ENCODE results near the gene AXIN1. TPM values are rescaled to one million over a fixed set of nuclear protein-coding genes. Genes with fewer than 3 reads are reported as not detected.

Gene AXIN1
- total and polyA plus RNA-seq, 2 donors (not counting 3 experiments of a cell fraction or from before 2014, with no cell fraction given): 8.3 to 21.9 TPM

- intact Hi-C loops (cut with micrococcal nuclease) (no loop called here), dilution Hi-C loops (cut with MboI; ENCODE audit: extremely low pct_ligation_motif_present, low sequenced_read_pairs) (no loop called here)
- TF ChIP-seq MYC (IDR thresholded peaks at IDR 0.05; ENCODE audit: low read depth, low read length): no peak
- Histone ChIP-seq H3K4me2 (ENCODE audit: insufficient read depth, low read length) (no peak overlapping the region), H2AFZ (ENCODE audit: low read depth, low read length) (no peak overlapping the region), H3K36me3 (ENCODE audit: control insufficient read depth in 2 of 2, extremely low read depth in 1 of 2, insufficient read depth in 2 of 2, low read length in 2 of 2) (peaks cover 0 to 7% of the 10 kb centered on the region in 2 experiments), H3K79me2 (ENCODE audit: control insufficient read depth, insufficient read depth, low read length) (peaks cover 5% of the 10 kb centered on the region), H3K9me3 (replicated peaks; ENCODE audit: control insufficient read depth, insufficient read depth, low read length) (no peaks in the 10 kb centered on the region), H3K9me1 (replicated peaks; ENCODE audit: control insufficient read depth, extremely low read depth, insufficient read depth, low read length) (no peaks in the 10 kb centered on the region), H3K27ac (ENCODE audit: insufficient read depth, low read depth, low read length) (no peak overlapping the region), H3K4me1 (ENCODE audit: control insufficient read depth, extremely low read depth, insufficient read depth, low read length) (peaks cover 13% of the 10 kb centered on the region), H3K9ac (replicated peaks; ENCODE audit: extremely low read depth, insufficient read depth, low read length) (no peak overlapping the region), H3K4me3 (replicated peaks in 1 of 3; ENCODE audit: insufficient read depth in 1 of 3, low read depth in 1 of 3, low read length in 3 of 3) (no peak overlapping the region), H4K20me1 (replicated peaks; ENCODE audit: control insufficient read depth, extremely low read depth, insufficient read depth, low read length) (no peaks in the 10 kb centered on the region), H3K27me3 (ENCODE audit: control insufficient read depth in 2 of 2, insufficient read depth in 2 of 2, low read length in 2 of 2) (no peaks in the 10 kb centered on the region)
- ChIA-PET CTCF (interaction anchor here (0.9 kb wide), 1 partner anchor 8 kb away, joined by 4 read pairs; no protein-coding TSS in a partner anchor), POLR2A (no interaction called here)
- FAIRE-seq (no peak), DNase-seq (ENCODE audit: low read depth, low spot score) (no peak)
- no TSS peak for BruUV-seq (replicated peaks)
Measured at GRCh38 chr16:399340-400019, 47.0 kb upstream of the AXIN1 start.

DNA sequence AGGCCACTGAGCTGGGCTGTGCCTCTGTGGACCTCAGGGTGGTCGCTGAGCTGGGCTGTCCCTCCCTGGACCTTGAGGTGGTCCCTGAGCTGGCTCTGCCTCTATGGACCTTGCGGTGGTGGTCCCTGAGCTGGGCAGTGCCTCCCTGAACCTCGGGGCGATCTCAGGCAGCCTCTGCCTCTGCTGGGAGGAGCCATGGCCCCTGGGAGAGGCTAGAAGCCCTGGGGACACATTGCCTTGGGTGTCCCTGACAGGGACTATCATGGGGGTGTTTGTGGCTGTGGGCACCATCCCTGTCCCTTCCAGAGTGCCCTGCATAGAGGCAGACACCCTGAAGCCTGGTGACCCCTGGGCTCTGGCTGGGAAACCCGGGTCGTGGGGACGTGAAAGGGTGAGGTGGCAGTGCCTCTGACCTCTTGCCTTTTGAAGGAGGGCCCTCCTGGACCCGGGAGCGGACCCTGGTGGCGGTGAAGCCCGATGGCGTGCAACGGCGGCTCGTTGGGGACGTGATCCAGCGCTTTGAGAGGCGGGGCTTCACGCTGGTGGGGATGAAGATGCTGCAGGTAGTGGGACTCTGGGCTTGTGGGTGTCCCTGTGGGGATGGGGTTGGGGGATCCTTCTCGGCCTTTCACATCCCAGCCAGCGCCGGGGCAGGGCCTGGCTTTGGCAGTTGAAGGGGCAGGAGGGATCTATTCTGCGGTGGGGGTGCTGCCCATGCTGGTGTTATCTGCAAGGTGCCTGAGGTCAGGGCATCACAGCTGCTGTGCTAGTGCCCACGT, 46.2 kb upstream of the AXIN1 start:
- intact Hi-C loops (cut with micrococcal nuclease): no loop called here
- dilution Hi-C loops (cut with MboI; ENCODE audit: extremely low pct_ligation_motif_present, low sequenced_read_pairs): no loop called here
- POLR2A ChIA-PET: interaction anchor here (0.8 kb wide), 1 partner anchor 16 kb away, joined by 10 read pairs; no protein-coding TSS in a partner anchor
- no peak for FAIRE-seq
- no peak for TF ChIP-seq EZH2 (IDR thresholded peaks at IDR 0.05; ENCODE audit: borderline replicate concordance, low read depth, low read length, severe bottlenecking)
- no peak for TF ChIP-seq JUN (IDR thresholded peaks at IDR 0.05; ENCODE audit: borderline replicate concordance, insufficient read depth, insufficient read length, low read depth)
- TF ChIP-seq CTCF (IDR thresholded peaks at IDR 0.05; ENCODE audit: extremely low read depth in 1 of 2, insufficient read depth in 1 of 2, low read depth in 1 of 2, low read length in 2 of 2): no peak
- no peak for TF ChIP-seq GATA2 (IDR thresholded peaks at IDR 0.05; ENCODE audit: insufficient read depth, insufficient read length, low read depth, low read length)
- TF ChIP-seq MYC (IDR thresholded peaks at IDR 0.05; ENCODE audit: low read depth, low read length): no peak
- no peak for TF ChIP-seq FOS (IDR thresholded peaks at IDR 0.05; ENCODE audit: borderline replicate concordance, insufficient read depth, low read length)
- no peak for TF ChIP-seq MAX (IDR thresholded peaks at IDR 0.05; ENCODE audit: insufficient read depth, insufficient read length)
- TF ChIP-seq POLR2A (IDR thresholded peaks at IDR 0.05; ENCODE audit: low read depth, low read length): no peak
- no peak for TF ChIP-seq POLR2AphosphoS5 (IDR thresholded peaks at IDR 0.05; ENCODE audit: insufficient read depth, low read depth, low read length)
- Histone ChIP-seq H2AFZ (ENCODE audit: low read depth, low read length) (no peak overlapping the region), H3K4me3 (replicated peaks in 1 of 3; ENCODE audit: insufficient read depth in 1 of 3, low read depth in 1 of 3, low read length in 3 of 3) (no peak overlapping the region), H3K27ac (ENCODE audit: insufficient read depth, low read depth, low read length) (no peak overlapping the region), H3K4me2 (ENCODE audit: insufficient read depth, low read length) (no peak overlapping the region), H3K9me3 (replicated peaks; ENCODE audit: control insufficient read depth, insufficient read depth, low read length) (no peaks in the 10 kb centered on the region), H4K20me1 (replicated peaks; ENCODE audit: control insufficient read depth, extremely low read depth, insufficient read depth, low read length) (no peaks in the 10 kb centered on the region), H3K79me2 (ENCODE audit: control insufficient read depth, insufficient read depth, low read length) (peaks cover 5% of the 10 kb centered on the region), H3K9ac (replicated peaks; ENCODE audit: extremely low read depth, insufficient read depth, low read length) (no peak overlapping the region), H3K4me1 (ENCODE audit: control insufficient read depth, extremely low read depth, insufficient read depth, low read length) (peaks cover 13% of the 10 kb centered on the region), H3K9me1 (replicated peaks; ENCODE audit: control insufficient read depth, extremely low read depth, insufficient read depth, low read length) (no peaks in the 10 kb centered on the region), H3K36me3 (ENCODE audit: control insufficient read depth in 2 of 2, extremely low read depth in 1 of 2, insufficient read depth in 2 of 2, low read length in 2 of 2) (peaks cover 0 to 7% of the 10 kb centered on the region in 2 experiments), H3K27me3 (ENCODE audit: control insufficient read depth in 2 of 2, insufficient read depth in 2 of 2, low read length in 2 of 2) (no peaks in the 10 kb centered on the region)
- CTCF ChIA-PET: interaction anchor here (0.8 to 1.3 kb wide), 2 partner anchors 17 to 34 kb away, joined by 3 to 8 read pairs; partner anchors contain the start of gene PGAP6
- no TSS peak for BruUV-seq (replicated peaks)
- DNase-seq (ENCODE audit: low read depth, low spot score): no peak

Data from endothelial cell of umbilical vein (primary cell).